Astrocyte of the hippocampus (primary cell): Measurements from ENCODE around the gene KRTAP7-1.

Experiments
- DNase-seq: peaks from one replicate; pipeline ENCODE4 v3.0.0; 2011; ENCODE audit warnings: low read depth, low spot score

KRTAP7-1 gene, protein sequence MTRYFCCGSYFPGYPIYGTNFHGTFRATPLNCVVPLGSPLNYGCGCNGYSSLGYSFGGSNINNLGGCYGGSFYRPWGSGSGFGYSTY

DNA sequence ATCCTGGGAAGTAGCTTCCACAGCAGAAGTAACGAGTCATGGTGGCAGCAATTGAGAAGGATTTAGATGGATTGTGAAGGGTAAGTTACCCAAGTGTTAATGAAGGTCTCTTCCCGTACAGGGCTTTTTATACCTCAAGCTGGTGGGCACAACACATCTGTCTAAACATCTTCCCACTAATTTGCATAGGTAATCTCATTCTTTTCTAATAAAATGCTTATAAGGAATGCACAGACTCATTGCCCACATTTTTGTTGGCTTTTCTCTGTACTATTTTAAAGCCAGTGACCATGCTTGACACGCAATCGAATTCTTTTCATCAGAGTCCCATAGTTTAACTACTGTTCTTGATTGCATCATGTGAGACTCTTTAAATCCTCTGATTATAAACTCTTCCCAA, at the start of gene KRTAP7-1:
TSS of gene KRTAP7-1 (minus strand) at position 101 of the 400 bp plus-strand sequence. CDS start at position 40, 61 bp downstream.
- no peak for DNase-seq

DNA sequence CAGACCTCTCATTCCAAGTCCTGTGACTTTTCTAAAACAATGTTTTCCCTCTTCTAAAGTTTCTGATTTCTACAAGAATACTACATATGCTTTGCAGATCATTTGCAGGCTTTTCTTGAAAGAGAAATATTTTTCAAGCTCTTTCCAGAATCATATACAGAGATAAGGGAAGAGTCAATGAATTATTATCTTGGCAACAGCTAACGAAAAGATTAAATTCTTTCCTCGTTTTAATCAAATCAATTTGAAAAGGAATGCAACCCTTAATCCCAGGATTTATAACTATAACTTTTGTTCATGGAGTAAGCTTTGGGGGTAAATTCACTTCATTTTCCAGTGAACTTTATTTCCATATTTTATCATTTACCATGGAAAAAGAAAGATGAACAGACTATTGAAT, 45.0 kb upstream of the KRTAP7-1 start:
- DNase-seq, result no peak

DNA sequence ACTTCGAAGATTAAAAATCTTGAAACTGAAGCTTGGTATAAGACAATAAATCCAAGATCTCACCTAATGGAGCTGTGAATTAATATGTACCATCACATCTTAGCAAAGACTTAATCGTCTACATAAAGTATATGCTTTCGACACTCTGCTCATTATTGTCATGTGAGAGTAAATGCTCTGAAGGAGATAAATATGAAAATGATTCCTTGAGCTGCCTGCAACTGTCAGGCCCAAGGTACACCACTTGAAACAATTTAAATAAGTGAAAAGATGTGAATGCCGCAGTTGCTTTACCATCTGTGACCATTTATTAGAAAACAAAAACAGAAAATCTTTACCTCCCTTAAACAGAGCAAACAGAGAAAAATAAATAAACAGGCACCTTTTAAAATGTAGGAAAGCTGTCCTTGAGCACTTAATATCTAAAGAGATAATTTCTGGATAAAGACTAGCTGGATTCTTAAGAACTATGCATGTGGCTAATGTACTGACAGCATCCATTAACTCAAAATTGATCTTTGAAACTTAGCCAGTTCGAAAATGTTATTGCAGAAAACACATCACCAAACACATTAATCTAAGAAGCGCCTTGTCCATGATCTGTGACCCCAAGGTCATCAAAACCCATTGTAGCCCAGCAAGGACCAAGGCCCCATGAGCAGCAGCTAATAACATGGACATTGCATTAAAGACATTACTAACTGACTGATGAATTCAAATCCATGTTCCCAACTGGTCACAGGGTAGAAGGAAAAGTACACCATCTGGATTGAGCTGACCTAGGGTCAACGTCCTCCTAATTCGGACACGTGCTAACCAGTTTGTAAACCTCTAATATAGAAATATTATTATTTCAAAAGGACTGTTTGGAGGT, 18.3 kb upstream of the KRTAP7-1 start:
- no peak for DNase-seq

DNA sequence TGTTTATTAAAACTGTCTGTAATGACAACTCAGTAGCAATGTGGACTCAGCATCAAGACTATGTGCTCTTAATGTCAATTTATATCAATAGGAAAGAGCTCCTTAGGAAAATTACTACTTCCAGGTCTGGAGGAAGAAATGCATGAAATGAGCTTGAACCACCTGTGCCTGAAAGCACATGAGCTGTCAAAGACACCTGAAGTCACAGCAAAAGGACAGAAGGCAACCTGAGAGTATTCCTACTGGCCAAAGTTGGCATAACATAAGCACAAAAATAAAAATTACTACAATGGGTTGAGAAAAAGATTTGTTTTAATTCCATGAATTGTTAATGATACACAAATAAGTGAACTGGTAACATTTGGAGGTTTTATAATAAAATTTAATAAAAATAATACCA, 13.4 kb upstream of the KRTAP7-1 start:
- no peak for DNase-seq

DNA sequence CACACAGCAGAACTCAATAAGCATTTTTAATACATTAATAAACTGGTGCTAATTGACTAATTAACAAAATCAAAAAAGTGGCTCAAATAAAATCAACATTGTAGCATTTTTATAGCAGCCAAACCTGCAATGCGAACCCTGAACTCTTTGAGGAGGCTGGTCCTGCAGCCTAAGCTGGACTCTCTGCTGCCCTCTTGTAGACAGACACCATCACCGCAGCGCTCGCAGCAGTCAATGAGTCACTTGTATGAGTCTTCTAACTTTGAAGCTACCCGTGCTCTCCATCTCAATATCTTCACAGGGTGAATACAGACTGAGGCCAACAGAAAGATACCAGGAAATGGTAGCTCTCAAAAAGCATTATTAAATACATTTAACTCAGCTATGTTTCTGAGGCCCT, 9.7 kb upstream of the KRTAP7-1 start:
- peak; percentile 30 for DNase-seq

DNA sequence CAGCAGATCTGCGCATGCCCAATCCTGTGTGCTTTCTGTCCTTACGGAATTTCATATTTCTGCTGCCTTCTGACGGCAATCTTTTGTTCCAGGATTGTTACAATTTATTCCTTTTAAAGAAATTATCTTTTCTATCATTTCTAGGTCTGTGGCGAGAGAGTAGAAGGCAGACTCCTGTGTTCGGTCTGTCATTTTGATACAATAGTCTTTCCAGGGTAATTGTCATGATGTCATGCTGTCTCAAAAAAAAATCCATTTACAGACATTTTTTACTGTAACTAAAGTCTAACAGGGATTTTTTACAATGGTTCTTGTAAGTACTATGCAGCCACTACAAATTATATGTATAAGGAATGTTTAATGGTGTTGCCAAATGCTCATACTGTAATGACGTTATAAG, 9.0 kb upstream of the KRTAP7-1 start:
- DNase-seq, result no peak

DNA sequence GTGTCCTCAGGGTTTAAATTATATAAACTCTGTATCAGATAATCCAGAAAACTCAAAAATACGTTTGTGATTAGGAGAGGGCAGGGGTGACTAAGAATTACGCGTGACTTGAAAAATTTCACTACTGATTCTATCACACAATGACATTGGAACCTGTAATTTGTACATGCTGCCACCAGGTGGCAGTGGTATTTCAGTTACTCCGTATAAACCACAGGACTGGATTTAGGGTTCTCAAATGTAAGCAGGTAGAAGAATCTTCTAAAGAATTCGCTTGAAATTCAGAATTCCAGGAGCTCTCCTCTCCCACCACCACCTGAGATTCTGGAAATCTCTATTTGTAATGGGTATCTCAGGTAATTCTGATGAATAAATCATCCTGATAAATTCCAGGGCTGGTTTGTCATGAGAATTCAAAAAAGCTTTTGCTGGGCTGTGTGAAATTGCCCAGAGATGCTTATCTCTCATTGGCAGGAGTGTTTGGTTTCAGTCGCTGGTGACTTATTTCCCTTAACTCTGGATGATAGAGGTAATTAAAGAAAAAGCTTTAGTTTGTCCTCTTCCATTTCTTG, 1.7 kb upstream of the KRTAP7-1 start:
- DNase-seq, result peak; percentile 34

DNA sequence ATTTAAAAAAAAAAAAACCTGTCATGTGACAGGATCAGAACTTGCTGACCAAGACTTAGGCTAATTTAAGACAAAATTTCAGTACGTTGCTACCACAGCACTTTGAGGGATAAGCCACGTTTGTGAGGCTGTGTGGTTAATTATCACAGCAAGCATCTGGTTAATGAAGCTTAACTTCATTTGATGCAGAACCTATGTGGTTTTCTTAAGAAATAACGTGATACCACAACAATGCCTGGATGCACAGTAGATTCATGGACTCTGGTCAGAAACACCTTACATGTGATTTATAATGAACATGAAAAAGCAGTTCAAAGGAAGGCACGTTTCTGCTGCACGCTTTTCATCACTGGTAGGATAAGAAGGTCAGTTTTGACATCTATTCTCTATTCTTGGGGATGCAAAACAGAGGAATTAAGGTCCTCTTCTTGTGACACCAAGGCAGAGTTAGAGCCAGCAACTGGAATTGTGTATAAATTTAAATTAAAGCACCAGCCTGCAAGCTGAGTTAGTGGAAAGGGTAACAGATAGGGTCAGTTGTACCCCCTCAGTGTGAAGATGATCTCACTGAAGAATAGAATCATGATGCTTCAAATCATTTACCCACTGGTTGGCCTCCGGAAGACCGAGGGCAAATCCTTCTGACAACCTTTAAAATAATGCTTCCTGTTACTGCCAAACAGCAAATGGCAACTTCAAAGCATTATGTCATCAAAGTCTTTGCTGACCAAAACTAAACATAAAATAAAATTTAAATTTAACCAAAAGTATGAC, 10.5 kb downstream of the KRTAP7-1 start:
- no peak for DNase-seq

DNA sequence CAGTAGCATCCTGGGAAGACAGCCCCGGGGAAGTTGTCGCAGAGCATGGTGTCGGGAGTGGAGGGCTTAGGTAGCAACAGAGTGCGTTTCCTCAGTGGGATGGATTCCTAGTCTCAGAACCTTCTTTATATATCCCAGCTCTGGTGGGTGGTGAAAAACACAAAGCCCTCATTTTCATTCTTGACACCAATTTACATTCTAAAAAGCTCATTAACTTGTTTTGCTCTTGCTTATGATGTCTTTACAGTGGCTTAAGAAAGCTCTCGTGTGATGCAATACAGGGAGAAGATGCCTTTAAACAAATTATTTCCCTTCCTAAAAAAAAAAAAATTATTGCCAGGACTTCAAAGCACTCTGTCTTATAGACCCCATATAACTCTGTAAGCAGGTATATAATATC, 16.4 kb downstream of the KRTAP7-1 start, which contains the start of gene KRTAP8-1:
TSS of gene KRTAP8-1 (minus strand) at position 101 of the 400 bp plus-strand sequence. CDS start at position 47, 54 bp downstream.
- no peak for DNase-seq

DNA sequence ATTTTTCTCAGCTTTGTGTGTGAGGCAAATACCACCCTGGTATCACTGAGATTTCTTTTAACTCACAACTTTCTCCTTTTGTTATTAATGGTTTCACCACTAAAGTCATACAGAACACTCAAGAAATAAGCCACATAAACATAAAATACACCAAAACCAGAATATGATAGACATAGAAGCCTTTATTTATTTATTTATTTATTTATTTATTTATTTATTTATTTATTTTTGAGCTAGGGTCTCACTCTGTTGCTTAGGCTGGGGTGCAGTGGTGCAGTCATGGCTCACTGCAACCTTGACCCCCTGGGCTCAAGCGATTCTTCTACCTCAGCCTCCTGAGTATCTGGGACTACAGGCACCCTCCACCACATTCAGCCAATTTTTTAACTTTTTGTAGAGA, 29.0 kb downstream of the KRTAP7-1 start:
- no peak for DNase-seq

DNA sequence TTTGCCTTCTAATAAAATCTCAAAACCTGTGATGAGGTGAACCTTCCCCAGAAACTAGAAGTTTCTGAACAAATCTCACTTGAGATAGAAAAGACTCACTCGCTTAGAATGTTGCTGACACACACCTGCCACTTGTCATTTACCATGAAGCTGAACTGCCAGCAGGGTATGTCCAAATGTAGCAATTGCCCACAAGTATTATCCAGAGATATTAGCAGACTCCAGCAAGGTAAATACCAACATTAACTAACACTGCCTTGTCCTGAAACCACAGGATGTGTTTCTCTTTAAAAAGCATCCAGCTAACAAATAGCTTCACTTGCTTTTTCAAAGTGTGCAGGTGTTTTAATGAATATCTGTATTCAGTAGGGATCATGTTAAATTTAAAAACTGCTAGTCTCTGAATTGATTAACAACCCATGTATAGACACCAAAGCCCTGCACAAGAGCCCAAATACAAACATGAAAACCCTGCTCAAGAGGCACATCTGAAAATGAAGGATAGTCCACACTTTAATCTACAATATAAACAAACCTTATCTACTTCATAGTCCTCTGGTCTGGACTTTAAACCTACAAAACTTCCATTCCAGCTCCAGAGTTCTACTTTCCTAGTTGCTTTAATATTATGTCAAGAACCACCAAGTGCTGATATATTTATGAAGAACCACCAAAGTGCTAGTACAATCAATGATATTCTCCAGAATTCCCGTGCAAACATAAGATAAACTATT, 35.8 kb downstream of the KRTAP7-1 start:
- no peak for DNase-seq

DNA sequence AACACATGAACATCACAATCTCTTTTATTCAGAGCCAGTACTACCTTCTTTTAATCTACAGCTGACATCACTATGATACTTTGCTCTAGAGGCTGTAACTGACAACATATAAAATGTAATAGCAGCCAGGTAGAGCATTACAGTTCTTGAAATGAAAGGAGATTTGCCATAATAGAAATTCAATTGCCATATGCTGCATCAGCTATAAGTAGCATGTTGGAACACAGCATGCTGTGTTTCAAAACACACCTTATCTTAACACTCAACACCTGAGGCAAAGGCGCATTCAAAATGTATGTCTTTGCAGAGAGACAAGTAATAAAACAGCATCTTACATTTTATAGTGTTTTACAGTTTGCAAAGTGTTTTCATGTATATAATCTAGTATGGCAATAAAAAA, 50.3 kb downstream of the KRTAP7-1 start:
- DNase-seq, result no peak
